ENCODE measurements around the gene BCAM.

DNA sequence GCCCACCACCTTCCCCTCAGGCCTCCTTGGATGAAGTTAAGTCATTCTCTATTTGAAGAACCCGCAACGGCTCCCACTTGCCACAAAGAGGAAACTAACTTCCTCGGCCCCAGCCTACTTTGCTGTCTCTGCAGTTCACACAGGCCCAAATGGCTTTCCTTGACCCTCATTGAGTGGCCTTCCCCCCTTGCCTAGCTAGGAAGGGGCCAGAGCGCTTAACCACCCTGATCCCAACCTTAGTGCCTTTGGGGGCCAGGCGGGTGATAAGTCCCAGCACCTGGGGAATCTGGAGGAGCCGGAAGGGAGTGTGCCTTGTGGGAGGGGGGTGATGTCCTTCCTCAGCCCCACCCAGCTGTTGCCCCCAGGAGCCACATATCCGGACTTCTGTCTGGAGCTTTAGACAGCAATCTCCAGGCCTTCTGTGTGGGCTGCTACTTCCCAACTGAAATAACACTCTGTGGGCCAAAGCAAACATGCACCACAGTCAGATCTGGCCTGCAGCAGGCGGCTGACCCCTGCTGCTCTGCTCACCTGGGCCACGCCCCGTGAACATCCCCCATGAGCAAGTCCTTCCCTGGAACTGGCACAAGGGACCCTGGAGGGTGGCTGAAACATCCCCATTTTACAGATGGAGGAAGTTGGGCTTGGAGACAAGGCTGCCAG, 47.6 kb downstream of the BCAM start:
- TF ChIP-seq, protein P1, sequence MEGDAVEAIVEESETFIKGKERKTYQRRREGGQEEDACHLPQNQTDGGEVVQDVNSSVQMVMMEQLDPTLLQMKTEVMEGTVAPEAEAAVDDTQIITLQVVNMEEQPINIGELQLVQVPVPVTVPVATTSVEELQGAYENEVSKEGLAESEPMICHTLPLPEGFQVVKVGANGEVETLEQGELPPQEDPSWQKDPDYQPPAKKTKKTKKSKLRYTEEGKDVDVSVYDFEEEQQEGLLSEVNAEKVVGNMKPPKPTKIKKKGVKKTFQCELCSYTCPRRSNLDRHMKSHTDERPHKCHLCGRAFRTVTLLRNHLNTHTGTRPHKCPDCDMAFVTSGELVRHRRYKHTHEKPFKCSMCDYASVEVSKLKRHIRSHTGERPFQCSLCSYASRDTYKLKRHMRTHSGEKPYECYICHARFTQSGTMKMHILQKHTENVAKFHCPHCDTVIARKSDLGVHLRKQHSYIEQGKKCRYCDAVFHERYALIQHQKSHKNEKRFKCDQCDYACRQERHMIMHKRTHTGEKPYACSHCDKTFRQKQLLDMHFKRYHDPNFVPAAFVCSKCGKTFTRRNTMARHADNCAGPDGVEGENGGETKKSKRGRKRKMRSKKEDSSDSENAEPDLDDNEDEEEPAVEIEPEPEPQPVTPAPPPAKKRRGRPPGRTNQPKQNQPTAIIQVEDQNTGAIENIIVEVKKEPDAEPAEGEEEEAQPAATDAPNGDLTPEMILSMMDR (conservative IDR thresholded peaks at IDR 0.05; ENCODE audit: low read depth, low read length): no peak
- TF ChIP-seq EZH2phosphoT487 (IDR thresholded peaks at IDR 0.05; ENCODE audit: borderline replicate concordance, low read length): no peak
